Panc1 (cell line): ENCODE measurements around the gene RAP2A. TPM values are rescaled to one million over a fixed set of nuclear protein-coding genes. Genes with fewer than 3 reads are reported as not detected.

Experiments
- ATAC-seq: fragments of 200-7000 bp; cut with Tn5 transposase; 2 replicates; pipeline ENCODE4 v1.9.1; 2020; ENCODE audit warnings: mild to moderate bottlenecking, moderate library complexity
- BruUV-seq: library from RNA; stranded (reverse); fragments of 400-500 nt; replicated peaks from 2 replicates; lab custom pipeline; 2021; lab: Mats Ljungman, UMichigan
- CTCF ChIA-PET: fragments of 300-600 bp; sonication (Branson Sonifier 250); formaldehyde crosslinking; loops from one replicate; lab custom pipeline; 2022; ENCODE audit warnings: antibody characterized with exemption; lab: Charles Lee
- POLR2A ChIA-PET: fragments of 300-600 bp; sonication (Branson Sonifier 250); formaldehyde crosslinking; loops from one replicate; lab custom pipeline; 2022; ENCODE audit warnings: antibody characterized with exemption; lab: Charles Lee
- DNase-seq: peaks from one replicate; pipeline ENCODE4 v3.0.0-alpha.2; 2010; ENCODE audit warnings: low read depth, low spot score
- H3K27ac ChIP-seq: 2 replicates; pipeline ENCODE4 v1.5.1; 2011; ENCODE audit warnings: mild to moderate bottlenecking, low read length, inconsistent platforms
- H3K27me3 ChIP-seq: fragments of 200-500 bp; sonication (Bioruptor generic); 2 replicates; pipeline ENCODE4 v1.6.0; 2014; ENCODE audit warnings: low read length, inconsistent platforms; ENCODE audit not compliant: control insufficient read depth, insufficient read depth
- H3K36me3 ChIP-seq: fragments of 200-500 bp; sonication (Bioruptor generic); 2 replicates; pipeline ENCODE4 v1.5.1; 2014; ENCODE audit warnings: inconsistent platforms, mild to moderate bottlenecking, low read length, moderate library complexity; ENCODE audit not compliant: control insufficient read depth, insufficient read depth
- H3K4me1 ChIP-seq: 2 replicates; pipeline ENCODE4 v1.5.1; 2011; ENCODE audit warnings: inconsistent platforms, mild to moderate bottlenecking, low read length, moderate library complexity; ENCODE audit not compliant: control insufficient read depth, insufficient read depth
- H3K4me3 ChIP-seq, 2 experiments: 2 replicates each; pipeline ENCODE4 v1.5.1; 2011 to 2012; ENCODE audit warnings: low read depth in 2 of 2, low read length in 2 of 2, mild to moderate bottlenecking in 2 of 2, inconsistent platforms in 1 of 2, moderate library complexity in 1 of 2
- H3K9me3 ChIP-seq: fragments of 200-500 bp; sonication (Bioruptor generic); 2 replicates; pipeline ENCODE4 v1.5.1; 2014; ENCODE audit warnings: low read depth, mild to moderate bottlenecking, inconsistent platforms, low read length, moderate library complexity; ENCODE audit not compliant: control insufficient read depth, insufficient read depth
- CTCF ChIP-seq: fragments of 450-650 bp; IDR thresholded peaks from 2 replicates; pipeline ENCODE4 v1.5.1; 2017; ENCODE audit warnings: mild to moderate bottlenecking
- POLR2AphosphoS5 ChIP-seq: IDR thresholded peaks from 2 replicates; pipeline ENCODE4 v1.6.1; 2012; ENCODE audit warnings: mild to moderate bottlenecking, low read depth, low read length, moderate library complexity
- REST ChIP-seq, 2 experiments: IDR thresholded peaks; 2 replicates each; pipeline ENCODE4 v1.6.1; 2011 to 2012; ENCODE audit warnings: low read depth in 2 of 2, control low read depth in 1 of 2, low read length in 1 of 2, mild to moderate bottlenecking in 1 of 2, moderate library complexity in 1 of 2; ENCODE audit not compliant: insufficient read depth in 1 of 2
- SIN3A ChIP-seq: IDR thresholded peaks from 2 replicates; pipeline ENCODE4 v1.6.1; 2012; ENCODE audit warnings: low read depth, mild to moderate bottlenecking, low read length, moderate library complexity, borderline replicate concordance; ENCODE audit not compliant: insufficient read depth
- TCF7L2 ChIP-seq: IDR thresholded peaks from 2 replicates; pipeline ENCODE4 v1.6.1; 2011; ENCODE audit warnings: mild to moderate bottlenecking, low read depth, low read length, inconsistent platforms
- in situ Hi-C: cut with HindIII; loops from 2 replicates; pipeline ENCODE4 v1.10.0; 2016; ENCODE audit warnings: low sequenced_read_pairs, low pct_unique_long_range_greater_than_20kb
- intact Hi-C: fragments of 100-400 bp; cut with micrococcal nuclease; formaldehyde crosslinking; loops from one replicate; pipeline ENCODE4 v1.10.0; 2022; ENCODE audit not compliant: unreplicated experiment
- total RNA-seq: library from RNA; stranded (reverse); gene quantifications from one replicate; pipeline ENCODE4 v1.2.1, GENCODE V29; 2021; ENCODE audit not compliant: unreplicated experiment

Gene RAP2A
- total RNA-seq, 1 experiment from 2014 or later: 44.3 TPM

- BruUV-seq: no TSS peak
- DNase-seq (no peak), ATAC-seq (no peak)
- H3K27me3 ChIP-seq: no peaks in the 10 kb centered on the region
- H3K4me1 ChIP-seq: peaks cover 4% of the 10 kb centered on the region
- H3K27ac ChIP-seq: no peak overlapping the region
- H3K9me3 ChIP-seq: no peaks in the 10 kb centered on the region
- in situ Hi-C loops (no loop called here), intact Hi-C loops (no loop called here)
- no peak overlapping the region for H3K4me3 ChIP-seq
- POLR2A ChIA-PET: interaction anchor here (0.6 kb wide), 1 partner anchor 36 kb away, joined by 3 read pairs; no protein-coding TSS in a partner anchor
- TF ChIP-seq CTCF (no peak), SIN3A (no peak), TCF7L2 (no peak), POLR2AphosphoS5 (no peak), REST (IDR thresholded peaks at IDR 0.05; ENCODE audit: insufficient read depth in 1 of 2, low read depth in 2 of 2, low read length in 1 of 2) (no peak)
- CTCF ChIA-PET: no interaction called here
- H3K36me3 ChIP-seq: peaks cover 12% of the 10 kb centered on the region; the same call in 1 of the 2 replicates
Observed at GRCh38 chr13:97397267-97397666, 36.7 kb upstream of the RAP2A start.

GRCh38 chr13:97401421-97401820 lies 32.5 kb upstream of the RAP2A start:
- Histone ChIP-seq H3K36me3 (no peaks in the 10 kb centered on the region), H3K27me3 (no peaks in the 10 kb centered on the region), H3K4me1 (no peaks in the 10 kb centered on the region), H3K27ac (no peak overlapping the region), H3K9me3 (no peaks in the 10 kb centered on the region), H3K4me3 (no peak overlapping the region)
- ChIA-PET CTCF (no interaction called here), POLR2A (no interaction called here)
- DNase-seq: no peak
- intact Hi-C loops: no loop called here
- no TSS peak for BruUV-seq
- TF ChIP-seq CTCF (no peak), REST (IDR thresholded peaks at IDR 0.05; ENCODE audit: insufficient read depth in 1 of 2, low read depth in 2 of 2, low read length in 1 of 2) (no peak), SIN3A (no peak), POLR2AphosphoS5 (no peak), TCF7L2 (no peak)
- in situ Hi-C loops: no loop called here
- ATAC-seq: no peak
